Ovary (tissue), 3 donors: ENCODE measurements around the gene TMEM184C.

Experiments
- CTCF ChIP-seq, 3 donors: fragments of 450-650 bp in 2 of 3; fragments of 200-600 bp in 1 of 3; IDR thresholded peaks; one replicate each; pipeline versions ENCODE4 v1.5.1 to v1.8.0; 2016 to 2022; ENCODE audit warnings: antibody characterized with exemption in 3 of 3, mild to moderate bottlenecking in 1 of 3
- EP300 ChIP-seq: sonication (generic); formaldehyde crosslinking; IDR thresholded peaks from one replicate; pipeline ENCODE4 v1.6.1; 2017; ENCODE audit warnings: antibody characterized with exemption
- POLR2A ChIP-seq: fragments of 450-650 bp; IDR thresholded peaks from one replicate; pipeline ENCODE4 v1.6.1; 2017; ENCODE audit warnings: antibody characterized with exemption, mild to moderate bottlenecking, moderate library complexity
- donor health status: DM: no; HTN: no; CAD: no.

GRCh38 chr4:147596377-147596776 lies 20.8 kb upstream of the TMEM184C start:
- no peak for TF ChIP-seq POLR2A
- no peak for TF ChIP-seq EP300
- no peak for TF ChIP-seq CTCF (IDR thresholded peaks at IDR 0.05)
